A549 (cell line): Measurements from ENCODE around the gene CBR1. TPM values are rescaled to one million over a fixed set of nuclear protein-coding genes. Genes with fewer than 3 reads are reported as not detected.
"Not testable (repeated sequence)": the region's sequence is repeated elsewhere in the genome, so short reads cannot be mapped to it uniquely, and the experiment has no call there.

Experiments used
- ATAC-seq, 2 experiments: fragments of 200-7000 bp in 1 of 2; fragments of >200 bp in 1 of 2; cut with Nextera tagmentation in 1 of 2; cut with Tn5 transposase in 1 of 2; 3 replicates each; pipeline versions ENCODE4 v1.8.0 to v1.9.1; 2018 to 2020; ENCODE audit warnings: mild to moderate bottlenecking in 1 of 2, moderate library complexity in 1 of 2
- CTCF ChIA-PET: fragments of 300-600 bp; sonication (Branson Sonifier 250); formaldehyde crosslinking; extraction: SDS; loops from one replicate; lab custom pipeline; 2021; ENCODE audit warnings: antibody characterized with exemption, inconsistent platforms; lab: Yijun Ruan, JAX
- POLR2A ChIA-PET: fragments of 350-600 bp; formaldehyde crosslinking; extraction: SDS; loops from one replicate; lab custom pipeline; 2021; ENCODE audit warnings: antibody characterized with exemption, inconsistent platforms; lab: Yijun Ruan, JAX
- DNase-seq, 2 experiments: peaks; one replicate each; pipeline versions ENCODE4 v3.0.0 to v3.0.0-alpha.2; 2011 to 2016; ENCODE audit warnings: low read depth in 1 of 2, low spot score in 1 of 2
- FAIRE-seq: peaks from 2 replicates; lab custom pipeline; 2011; peaks lifted over from hg19 to GRCh38; lab: Jason Lieb, UNC
- H3K27ac ChIP-seq, 2 experiments: fragments of >200 bp; sonication (Bioruptor Twin); formaldehyde crosslinking; 3 replicates each; pipeline ENCODE4 v1.5.1; 2016 to 2017
- H3K4me1 ChIP-seq: fragments of >200 bp; sonication (Bioruptor Twin); formaldehyde crosslinking; 3 replicates; pipeline ENCODE4 v1.6.1; 2016
- H3K4me2 ChIP-seq: fragments of >200 bp; sonication (Bioruptor Twin); formaldehyde crosslinking; 3 replicates; pipeline ENCODE4 v1.6.1; 2016
- H3K4me3 ChIP-seq: fragments of >200 bp; sonication (Bioruptor Twin); formaldehyde crosslinking; 3 replicates; pipeline ENCODE4 v1.5.1; 2016
- H3K9me3 ChIP-seq: fragments of >200 bp; sonication (Bioruptor Twin); formaldehyde crosslinking; 3 replicates; pipeline ENCODE4 v1.6.1; 2016
- ATOH8 ChIP-seq: fragments of 250-450 bp; sonication (Bioruptor Pico); IDR thresholded peaks from 2 replicates; pipeline ENCODE4 v1.5.0; 2020; ENCODE audit warnings: low read depth, mild to moderate bottlenecking, moderate library complexity
- CEBPB ChIP-seq, 2 experiments: fragments of >200 bp in 1 of 2; sonication (Bioruptor Twin) in 1 of 2; formaldehyde crosslinking in 1 of 2; IDR thresholded peaks; 2 replicates each; pipeline ENCODE4 v1.6.1; 2012 to 2016
- CHD2 ChIP-seq: fragments of 150-350 bp; IDR thresholded peaks from 2 replicates; pipeline ENCODE4 v1.6.1; 2014; ENCODE audit warnings: low read length; ENCODE audit not compliant: partially characterized antibody
- EHF ChIP-seq: fragments of 250-450 bp; sonication (Bioruptor Pico); IDR thresholded peaks from 2 replicates; pipeline ENCODE4 v1.5.0; 2020; ENCODE audit warnings: mild to moderate bottlenecking
- ESRRA ChIP-seq: fragments of 150-350 bp; IDR thresholded peaks from 2 replicates; pipeline ENCODE4 v1.6.1; 2014; ENCODE audit warnings: mild to moderate bottlenecking, low read length, borderline replicate concordance
- FOSL2 ChIP-seq, 2 experiments: fragments of 450-650 bp in 1 of 2; fragments of >200 bp in 1 of 2; sonication (Bioruptor Twin) in 1 of 2; formaldehyde crosslinking; IDR thresholded peaks; 2 replicates each; pipeline versions ENCODE4 v1.5.0 to v1.6.1; 2016 to 2020; ENCODE audit warnings: mild to moderate bottlenecking in 1 of 2, moderate library complexity in 1 of 2
- FOXS1 ChIP-seq: fragments of 250-450 bp; sonication (Bioruptor Pico); IDR thresholded peaks from 2 replicates; pipeline ENCODE4 v1.5.0; 2020; ENCODE audit warnings: mild to moderate bottlenecking, moderate library complexity
- GATA3 ChIP-seq: IDR thresholded peaks from 2 replicates; pipeline ENCODE4 v1.6.1; 2012; ENCODE audit warnings: borderline replicate concordance
- HES2 ChIP-seq: fragments of >200 bp; sonication (Bioruptor Twin); formaldehyde crosslinking; IDR thresholded peaks from 2 replicates; pipeline ENCODE4 v1.6.1; 2016
- MYC ChIP-seq: IDR thresholded peaks from 2 replicates; pipeline ENCODE4 v1.6.1; 2012; ENCODE audit warnings: mild to moderate bottlenecking, inconsistent platforms, low read length, improper control_type of control experiment, borderline replicate concordance
- NFE2L2 ChIP-seq: fragments of 150-350 bp; conservative IDR thresholded peaks from 2 replicates; pipeline ENCODE4 v1.6.1; 2014; ENCODE audit warnings: low read length
- NPAS2 ChIP-seq: fragments of 250-450 bp; sonication (Bioruptor Pico); IDR thresholded peaks from 2 replicates; pipeline ENCODE4 v1.8.0; 2022; ENCODE audit warnings: mild to moderate bottlenecking, moderate library complexity, borderline replicate concordance
- PBX3 ChIP-seq: IDR thresholded peaks from 2 replicates; pipeline ENCODE4 v1.6.1; 2012
- POLR2A ChIP-seq: IDR thresholded peaks from 2 replicates; pipeline ENCODE4 v1.6.1; 2012; ENCODE audit warnings: mild to moderate bottlenecking, low read length
- POLR2AphosphoS2 ChIP-seq: conservative IDR thresholded peaks from 2 replicates; pipeline ENCODE4 v1.6.1; 2012; ENCODE audit warnings: low read length, improper control_type of control experiment, inconsistent platforms
- RARB ChIP-seq: fragments of 250-450 bp; sonication (Bioruptor Pico); IDR thresholded peaks from 2 replicates; pipeline ENCODE4 v1.8.0; 2021; ENCODE audit warnings: mild to moderate bottlenecking, moderate library complexity
- RCOR1 ChIP-seq: fragments of 150-350 bp; IDR thresholded peaks from 2 replicates; pipeline ENCODE4 v1.6.1; 2014; ENCODE audit warnings: antibody characterized with exemption, low read length, low read depth
- RFX5 ChIP-seq: fragments of 450-650 bp; IDR thresholded peaks from 2 replicates; pipeline ENCODE4 v1.7.1; 2014; ENCODE audit warnings: antibody characterized with exemption, mild to moderate bottlenecking, moderate library complexity
- SMC3 ChIP-seq: fragments of >200 bp; sonication (Bioruptor Twin); formaldehyde crosslinking; IDR thresholded peaks from 3 replicates; pipeline ENCODE4 v1.6.1; 2018; ENCODE audit warnings: inconsistent platforms
- TFCP2L1 ChIP-seq: fragments of 250-450 bp; sonication (Bioruptor Pico); IDR thresholded peaks from 2 replicates; pipeline ENCODE4 v1.5.0; 2021; ENCODE audit warnings: mild to moderate bottlenecking
- ZFP36 ChIP-seq: fragments of 450-650 bp; IDR thresholded peaks from 2 replicates; pipeline ENCODE4 v1.6.1; 2014; ENCODE audit warnings: borderline replicate concordance; ENCODE audit not compliant: partially characterized antibody
- ZNF302 ChIP-seq: fragments of 250-450 bp; sonication (Bioruptor Pico); IDR thresholded peaks from 2 replicates; pipeline ENCODE4 v1.9.0; 2021; ENCODE audit warnings: inconsistent platforms, mild to moderate bottlenecking, moderate library complexity
- ZSCAN20 ChIP-seq: fragments of 250-450 bp; sonication (Bioruptor Pico); IDR thresholded peaks from 2 replicates; pipeline ENCODE4 v1.8.0; 2022; ENCODE audit warnings: mild to moderate bottlenecking, moderate library complexity
- WGBS: methylation state at CpG from one replicate; pipeline ENCODE4 v1.1.6; 2017; ENCODE audit errors: missing lambda C conversion rate; 5-methylcytosine and 5-hydroxymethylcytosine counted together
- polyA plus RNA-seq, 4 experiments: library from polyadenylated mRNA; depleted of rRNA in 3 of 4; stranded (reverse); fragments of >200 nt; fragmentation: RNase III in 1 of 4; extraction: RNeasy Plus Mini Kit Qiagen cat#74134 plus additional on column Dnase treatment in 1 of 4; gene quantifications; 2 replicates in 3 of 4; 3 replicates in 1 of 4; pipeline ENCODE4 v1.2.3, GENCODE V29; 2011 to 2017

The CBR1 gene
- polyA plus RNA-seq, 2 of the 4 experiments (the other 2 are of a cell fraction): 165 to 208 TPM

GRCh38 chr21:36070999-36071398 lies 1.2 kb downstream of the CBR1 start:
- H3K9me3 ChIP-seq: peaks cover 10% of the 10 kb centered on the region
- WGBS: 66% methylated on average over 6 of the region's 7 CpGs
- ATAC-seq (no peak), DNase-seq (no peak), FAIRE-seq (no peak)
- POLR2A ChIA-PET: interaction anchor here (0.6 to 2.8 kb wide), 2 partner anchors 11 to 257 kb away, joined by 12 to 56 read pairs; partner anchors contain the start of gene SETD4
- peaks cover 32% of the 10 kb centered on the region for H3K4me1 ChIP-seq
- H3K4me3 ChIP-seq: peak overlapping the region; percentile 94
- CTCF ChIA-PET: interaction anchor here (0.8 kb wide), 1 partner anchor 14 kb away, joined by 3 read pairs; no protein-coding TSS in a partner anchor
- TF ChIP-seq POLR2A (no peak), EHF (CRISPR knock-in tag) (no peak), RCOR1 (no peak), ESRRA (no peak), CEBPB (IDR thresholded peaks at IDR 0.05) (no peak), FOSL2 (IDR thresholded peaks at IDR 0.05) (no peak), FOSL2 (CRISPR knock-in tag; IDR thresholded peaks at IDR 0.05) (no peak), SMC3 (no peak), RFX5 (no peak), RARB (CRISPR knock-in tag) (no peak), PBX3 (no peak)
- H3K4me2 ChIP-seq: peak overlapping the region; percentile 76
- peak overlapping the region in 1 of 2 experiments; percentile 95; a peak in 2 of 6 replicates for H3K27ac ChIP-seq

- TF ChIP-seq POLR2A: no peak
- no peak for TF ChIP-seq TFCP2L1 (CRISPR knock-in tag)
- no peak for TF ChIP-seq GATA3
- no peak for TF ChIP-seq RFX5
- no peak for TF ChIP-seq NFE2L2
- no peak for TF ChIP-seq POLR2AphosphoS2
- TF ChIP-seq SMC3: no peak
- no peak for TF ChIP-seq ZFP36
- TF ChIP-seq MYC: no peak
- no peak for TF ChIP-seq ZSCAN20 (CRISPR knock-in tag)
- no peak for TF ChIP-seq ATOH8
- TF ChIP-seq NPAS2 (CRISPR knock-in tag): no peak
- no peak for TF ChIP-seq FOXS1 (CRISPR knock-in tag)
- Histone ChIP-seq H3K4me1 (peaks cover 40% of the 10 kb centered on the region), H3K9me3 (peaks cover 10% of the 10 kb centered on the region), H3K27ac (no peak overlapping the region), H3K4me3 (no peak overlapping the region), H3K4me2 (peak overlapping the region; percentile 76)
- FAIRE-seq (no peak), ATAC-seq (no peak), DNase-seq (no peak)
- ChIA-PET POLR2A (interaction anchor here (0.9 kb wide), 1 partner anchor 12 kb away, joined by 5 read pairs; the partner anchor contains the start of gene SETD4), CTCF (interaction anchor here (1.8 kb wide), 1 partner anchor 40 kb away, joined by 6 read pairs; no protein-coding TSS in a partner anchor)
- WGBS: 93% methylated on average over 11 of the region's 12 CpGs
Observed at GRCh38 chr21:36072453-36073162, 2.8 kb downstream of the CBR1 start.

- ChIA-PET CTCF (interaction anchor here (1.2 to 1.8 kb wide), 2 partner anchors 19 to 40 kb away, joined by 3 to 6 read pairs; no protein-coding TSS in a partner anchor), POLR2A (interaction anchor here (0.6 to 0.9 kb wide), 3 partner anchors 13 to 1187 kb away, joined by 4 to 5 read pairs (median 4); partner anchors contain the start of gene SETD4)
- TF ChIP-seq RARB (CRISPR knock-in tag) (no peak), CHD2 (no peak), HES2 (no peak), ZNF302 (CRISPR knock-in tag) (no peak), ATOH8 (no peak), SMC3 (no peak), POLR2A (no peak), MYC (no peak)
- Histone ChIP-seq H3K4me2 (peak overlapping the region; percentile 76; the same call in 2 of the 3 replicates), H3K4me3 (no peak overlapping the region), H3K9me3 (peaks cover 10% of the 10 kb centered on the region), H3K4me1 (peaks cover 40% of the 10 kb centered on the region), H3K27ac (no peak overlapping the region)
- 49% methylated on average over 3 of the region's 3 CpGs for WGBS
- ATAC-seq (no peak), DNase-seq (no peak), FAIRE-seq (no peak)
Observed at GRCh38 chr21:36073181-36073580, 3.4 kb downstream of the CBR1 start.

GRCh38 chr21:36073911-36074310 lies 4.1 kb downstream of the CBR1 start:
- H3K4me2 ChIP-seq, ATAC-seq, H3K9me3 ChIP-seq, DNase-seq, FAIRE-seq, H3K27ac ChIP-seq, H3K4me3 ChIP-seq: not testable (repeated sequence)
- peaks cover 40% of the 10 kb centered on the region for H3K4me1 ChIP-seq
- ChIA-PET POLR2A (interaction anchor here (0.6 to 0.9 kb wide), 4 partner anchors 13 to 1188 kb away, joined by 3 to 5 read pairs (median 4); partner anchors contain the start of gene SETD4), CTCF (interaction anchor here (0.7 to 1.8 kb wide), 3 partner anchors 19 to 39 kb away, joined by 3 to 6 read pairs (median 4); no protein-coding TSS in a partner anchor)
- WGBS: 94% methylated on average over 5 of the region's 5 CpGs
